Activated naive CD4-positive, alpha-beta T cell treated with anti-CD3 and anti-CD28 coated beads for 36 hours (primary cell): ENCODE results near the gene HLA-DMB. TPM values are rescaled to one million over a fixed set of nuclear protein-coding genes. Genes with fewer than 3 reads are reported as not detected.
"Not testable (repeated sequence)": the region's sequence is repeated elsewhere in the genome, so short reads cannot be mapped to it uniquely, and the experiment has no call there.

ENCODE experiments used
- CTCF ChIA-PET: fragments of 350-600 bp; sonication (Branson Sonifier 250); formaldehyde crosslinking; loops from one replicate; lab custom pipeline; 2021; ENCODE audit warnings: antibody characterized with exemption; lab: Charles Lee
- DNase-seq: peaks from one replicate; pipeline ENCODE4 v3.0.0-alpha.2; 2020
- H3K27ac Mint-ChIP-seq: one replicate; pipeline ENCODE4 v1.8.0; 2021; ENCODE audit warnings: mild to moderate bottlenecking, mixed read lengths
- H3K27me3 Mint-ChIP-seq: one replicate; pipeline ENCODE4 v1.8.0; 2021; ENCODE audit warnings: low read depth, mixed read lengths
- H3K36me3 Mint-ChIP-seq: one replicate; pipeline ENCODE4 v1.8.0; 2021; ENCODE audit warnings: low read depth, mixed read lengths
- H3K4me1 Mint-ChIP-seq: one replicate; pipeline ENCODE4 v1.8.0; 2021; ENCODE audit warnings: low read depth, mixed read lengths
- H3K4me3 Mint-ChIP-seq: one replicate; pipeline ENCODE4 v1.8.0; 2021; ENCODE audit warnings: mild to moderate bottlenecking, moderate library complexity, mixed read lengths
- H3K9me3 Mint-ChIP-seq: one replicate; pipeline ENCODE4 v1.8.0; 2021; ENCODE audit warnings: mixed read lengths
- intact Hi-C: fragments of 100-400 bp; cut with micrococcal nuclease; formaldehyde crosslinking; loops from one replicate; pipeline ENCODE4 v1.15.1; 2023
- total RNA-seq, 2 experiments: library from RNA; stranded (reverse); gene quantifications; one replicate each; pipeline ENCODE4 v1.2.3, GENCODE V29; 2021

HLA-DMB gene
- total RNA-seq, 2 experiments from 2014 or later, result 0.76 to 1.3 TPM

GRCh38 chr6:32945953-32946352 is 5.1 kb upstream of the HLA-DMB start:
- no peak overlapping the region for H3K4me3 Mint-ChIP-seq
- H3K27ac Mint-ChIP-seq, result no peak overlapping the region
- peaks cover 5% of the 10 kb centered on the region for H3K9me3 Mint-ChIP-seq
- no peaks in the 10 kb centered on the region for H3K36me3 Mint-ChIP-seq
- no peaks in the 10 kb centered on the region for H3K27me3 Mint-ChIP-seq
- DNase-seq, result no peak
- intact Hi-C loops, result loop anchor here (2.0 kb wide), 1 partner anchor 39 kb away; no protein-coding TSS in a partner anchor
- CTCF ChIA-PET, result no interaction called here
- peaks cover 62% of the 10 kb centered on the region for H3K4me1 Mint-ChIP-seq

DNA sequence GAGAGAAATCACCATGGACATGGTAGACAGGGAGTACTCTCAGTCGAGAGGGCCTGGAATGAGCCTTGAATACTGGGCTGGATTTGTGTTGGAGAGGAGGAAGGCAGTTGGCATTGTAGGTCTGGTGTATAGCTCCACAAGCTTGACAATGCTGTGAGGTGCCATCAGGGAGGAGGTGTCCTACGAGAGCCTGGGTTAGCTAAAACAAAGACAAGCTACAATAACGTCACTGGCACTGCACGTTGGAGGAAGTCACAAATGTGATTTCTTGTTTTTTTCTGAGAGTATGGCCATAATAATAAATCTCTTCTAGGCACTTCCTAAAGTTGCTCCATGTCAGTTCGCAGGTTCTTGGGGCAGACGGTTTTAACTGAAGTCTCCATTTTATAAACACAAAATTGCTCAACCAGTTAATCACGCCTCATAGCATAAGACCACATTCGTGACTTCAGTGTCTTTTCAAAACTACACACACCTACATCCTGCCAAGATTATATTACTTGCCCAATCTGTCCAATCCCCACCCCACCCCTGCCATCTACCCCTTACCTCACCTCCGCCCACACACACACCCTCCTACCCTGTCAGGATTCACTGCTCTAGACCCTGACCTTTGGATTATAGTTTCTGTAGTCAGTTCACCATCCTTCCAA is 4.4 kb upstream of the HLA-DMB start:
- no peak overlapping the region for H3K4me3 Mint-ChIP-seq
- peak; percentile 49 for DNase-seq

GRCh38 chr6:32943864-32944649 is 3.2 kb upstream of the HLA-DMB start:
- CTCF ChIA-PET, result interaction anchor here (0.6 to 6.7 kb wide), 13 partner anchors 9 to 880 kb away, joined by 3 to 101 read pairs (median 4); partner anchors contain the start of gene HLA-DMA
- H3K27ac Mint-ChIP-seq, result peak overlapping the region; percentile 81
- H3K4me3 Mint-ChIP-seq, result peak overlapping the region; percentile 72
- H3K9me3 Mint-ChIP-seq, result peaks cover 5% of the 10 kb centered on the region
- H3K36me3 Mint-ChIP-seq, result no peaks in the 10 kb centered on the region
- peaks cover 64% of the 10 kb centered on the region for H3K4me1 Mint-ChIP-seq
- intact Hi-C loops, result loop anchor here (1.0 to 2.0 kb wide), 2 partner anchors 23 to 41 kb away; no protein-coding TSS in a partner anchor
- peak; percentile 42 for DNase-seq
- no peaks in the 10 kb centered on the region for H3K27me3 Mint-ChIP-seq

More for the DNA sequence above, 4.4 kb upstream of the HLA-DMB start:
- H3K9me3 Mint-ChIP-seq, result peaks cover 5% of the 10 kb centered on the region
- intact Hi-C loops, result loop anchor here (2.0 kb wide), 1 partner anchor 40 kb away; no protein-coding TSS in a partner anchor
- no peaks in the 10 kb centered on the region for H3K36me3 Mint-ChIP-seq
- H3K27me3 Mint-ChIP-seq, result no peaks in the 10 kb centered on the region
- CTCF ChIA-PET, result interaction anchor here (1.0 to 6.7 kb wide), 6 partner anchors 9 to 59 kb away, joined by 4 to 101 read pairs (median 10); partner anchors contain the start of gene HLA-DMA
- peak overlapping the region; percentile 29 for H3K27ac Mint-ChIP-seq
- peaks cover 69% of the 10 kb centered on the region for H3K4me1 Mint-ChIP-seq

DNA sequence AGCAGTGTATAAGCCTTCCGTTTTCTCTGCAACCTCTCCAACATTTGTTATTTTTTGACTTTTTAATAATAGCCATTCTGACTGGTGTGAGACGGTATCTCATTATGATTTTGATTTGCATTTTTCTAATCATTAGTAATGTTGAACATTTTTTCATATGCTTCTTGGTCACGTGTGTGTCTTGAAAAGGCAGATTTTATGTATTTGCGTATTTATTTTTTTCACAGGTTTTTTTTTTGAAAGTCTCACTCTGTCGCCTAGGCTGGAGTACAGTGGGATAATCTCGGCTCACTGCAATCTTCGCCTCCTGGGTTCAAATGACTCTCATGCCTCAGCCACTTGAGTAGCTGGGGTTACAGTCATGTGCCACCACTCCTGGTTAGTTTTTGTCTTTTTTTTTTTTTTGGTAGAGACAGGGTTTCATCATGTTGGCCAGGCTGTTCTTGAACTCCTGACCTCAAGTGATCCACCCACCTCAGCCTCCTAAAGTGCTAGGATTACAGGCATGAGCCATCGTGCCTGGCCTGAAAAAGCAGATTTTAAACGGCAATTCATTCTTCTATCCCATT is 1.8 kb upstream of the HLA-DMB start:
- CTCF ChIA-PET, result interaction anchor here (0.7 to 6.7 kb wide), 10 partner anchors 8 to 595 kb away, joined by 3 to 101 read pairs (median 8); partner anchors contain the start of gene HLA-DMA
- peaks cover 60% of the 10 kb centered on the region for H3K4me1 Mint-ChIP-seq
- H3K36me3 Mint-ChIP-seq, H3K4me3 Mint-ChIP-seq, H3K9me3 Mint-ChIP-seq, intact Hi-C loops, DNase-seq, H3K27ac Mint-ChIP-seq, H3K27me3 Mint-ChIP-seq: not testable (repeated sequence)

GRCh38 chr6:32941214-32941768 is 463 bp upstream of the HLA-DMB start:
- Mint-ChIP-seq H3K4me1 (peaks cover 57% of the 10 kb centered on the region), H3K27ac (peak overlapping the region; percentile 78), H3K4me3 (peak overlapping the region; percentile 79), H3K27me3 (no peaks in the 10 kb centered on the region), H3K9me3 (peaks cover 5% of the 10 kb centered on the region), H3K36me3 (no peaks in the 10 kb centered on the region)
- intact Hi-C loops, result loop anchor here (1.0 kb wide), 3 partner anchors 12 to 47 kb away; partner anchors contain the start of genes BRD2 and HLA-DMA
- DNase-seq, result peak; percentile 76
- CTCF ChIA-PET, result interaction anchor here (0.7 to 6.7 kb wide), 11 partner anchors 8 to 103 kb away, joined by 3 to 101 read pairs (median 7); partner anchors contain the start of genes BRD2 and HLA-DMA

DNA sequence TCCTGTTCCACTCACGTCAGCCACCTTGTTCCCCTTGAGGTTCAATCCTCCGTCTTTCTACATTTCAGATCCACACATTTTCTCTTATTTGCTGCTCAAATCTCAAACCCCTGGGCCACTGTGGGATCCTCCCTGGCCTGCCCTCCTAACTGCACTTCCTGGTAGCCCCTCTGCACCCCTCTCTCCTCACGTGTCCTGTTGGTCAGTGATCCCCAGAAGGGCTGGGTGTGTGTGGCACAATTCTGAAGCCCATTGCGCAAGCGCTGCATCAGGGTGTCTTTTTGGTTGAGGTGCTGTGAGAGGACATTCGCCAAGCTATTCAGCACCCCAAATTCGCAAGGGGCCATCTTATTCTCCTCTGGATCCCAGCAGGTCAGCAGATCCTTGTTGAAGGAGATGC is 2.3 kb downstream of the HLA-DMB start:
- Mint-ChIP-seq H3K27ac (no peak overlapping the region), H3K27me3 (no peaks in the 10 kb centered on the region), H3K9me3 (no peaks in the 10 kb centered on the region), H3K4me3 (no peak overlapping the region), H3K4me1 (peaks cover 36% of the 10 kb centered on the region), H3K36me3 (no peaks in the 10 kb centered on the region)
- CTCF ChIA-PET, result interaction anchor here (1.6 to 8.6 kb wide), 3 partner anchors 9 to 47 kb away, joined by 4 to 148 read pairs (median 51); partner anchors contain the start of gene HLA-DMA
- intact Hi-C loops, result no loop called here
- DNase-seq, result no peak

DNA sequence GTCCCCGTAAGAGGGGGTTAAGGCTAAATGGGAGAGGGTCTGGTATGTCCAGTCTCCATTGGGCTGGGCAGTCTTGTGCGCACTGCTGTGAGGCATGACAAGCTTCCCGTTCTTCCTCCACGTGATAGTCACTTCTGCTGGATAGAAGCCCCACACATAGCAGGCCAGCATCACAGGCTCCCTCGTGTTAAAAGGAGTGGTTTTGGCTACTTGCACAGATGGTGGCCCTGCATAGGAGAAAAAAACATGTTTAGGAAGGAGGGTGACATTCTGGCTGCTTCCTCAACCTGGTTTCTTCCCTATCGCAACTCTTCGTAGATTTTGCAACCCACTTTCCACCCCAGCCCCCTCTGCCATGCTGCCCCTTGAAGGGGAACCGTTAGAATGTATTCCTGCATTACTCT is 3.6 kb downstream of the HLA-DMB start:
- H3K36me3 Mint-ChIP-seq, result no peaks in the 10 kb centered on the region
- CTCF ChIA-PET, result interaction anchor here (0.9 to 8.6 kb wide), 5 partner anchors 10 to 47 kb away, joined by 3 to 148 read pairs (median 4); partner anchors contain the start of genes BRD2 and HLA-DMA
- H3K4me3 Mint-ChIP-seq, result no peak overlapping the region
- no peak overlapping the region for H3K27ac Mint-ChIP-seq
- intact Hi-C loops, result no loop called here
- no peak for DNase-seq
- H3K9me3 Mint-ChIP-seq, result no peaks in the 10 kb centered on the region
- peaks cover 24% of the 10 kb centered on the region for H3K4me1 Mint-ChIP-seq
- H3K27me3 Mint-ChIP-seq, result no peaks in the 10 kb centered on the region

GRCh38 chr6:32936239-32937152 is 4.3 kb downstream of the HLA-DMB start:
- Mint-ChIP-seq H3K4me1 (peaks cover 16% of the 10 kb centered on the region), H3K27me3 (no peaks in the 10 kb centered on the region), H3K4me3 (no peak overlapping the region), H3K9me3 (no peaks in the 10 kb centered on the region), H3K27ac (no peak overlapping the region), H3K36me3 (no peaks in the 10 kb centered on the region)
- no peak for DNase-seq
- CTCF ChIA-PET, result interaction anchor here (0.9 to 8.6 kb wide), 7 partner anchors 7 to 50 kb away, joined by 3 to 148 read pairs (median 31); partner anchors contain the start of genes BRD2 and HLA-DMA
- intact Hi-C loops, result no loop called here

GRCh38 chr6:32935551-32936238 is 5.1 kb downstream of the HLA-DMB start:
- no peak overlapping the region for H3K27ac Mint-ChIP-seq
- no peak for DNase-seq
- H3K27me3 Mint-ChIP-seq, result no peaks in the 10 kb centered on the region
- no peak overlapping the region for H3K4me3 Mint-ChIP-seq
- peaks cover 9% of the 10 kb centered on the region for H3K4me1 Mint-ChIP-seq
- no peaks in the 10 kb centered on the region for H3K36me3 Mint-ChIP-seq
- H3K9me3 Mint-ChIP-seq, result no peaks in the 10 kb centered on the region
- CTCF ChIA-PET, result interaction anchor here (0.6 to 8.6 kb wide), 9 partner anchors 8 to 264 kb away, joined by 3 to 148 read pairs (median 7); partner anchors contain the start of genes BRD2 and HLA-DMA
- intact Hi-C loops, result no loop called here

GRCh38 chr6:32933661-32934085 is 7.2 kb downstream of the HLA-DMB start:
- DNase-seq, result peak; percentile 90
- Mint-ChIP-seq H3K27ac (no peak overlapping the region), H3K36me3 (no peaks in the 10 kb centered on the region), H3K9me3 (no peaks in the 10 kb centered on the region), H3K4me1 (no peaks in the 10 kb centered on the region), H3K27me3 (no peaks in the 10 kb centered on the region), H3K4me3 (no peak overlapping the region)
- CTCF ChIA-PET, result interaction anchor here (0.6 to 8.6 kb wide), 27 partner anchors 8 to 152 kb away, joined by 3 to 148 read pairs (median 5); partner anchors contain the start of genes BRD2 and HLA-DMA
- intact Hi-C loops, result loop anchor here (1.0 kb wide), 4 partner anchors 14 to 51 kb away; partner anchors contain the start of gene HLA-DMA
